Upper lobe of left lung (tissue), 4 donors: ENCODE data around the gene ELP4.

Experiments
- EP300 ChIP-seq, 4 donors: sonication (generic); formaldehyde crosslinking; IDR thresholded peaks; one replicate each; pipeline ENCODE4 v1.5.1; 2017; ENCODE audit warnings: antibody characterized with exemption in 4 of 4, control low read depth in 2 of 4
- TF ChIP-seq, protein P1 (sequence below), 6 experiments: fragments of 450-650 bp in 4 of 6; fragments of 200-600 bp in 2 of 6; sonication (generic) in 2 of 6; IDR thresholded peaks; one replicate each; pipeline ENCODE4 v1.5.1; 2016 to 2019; ENCODE audit warnings: antibody characterized with exemption in 6 of 6

DNA sequence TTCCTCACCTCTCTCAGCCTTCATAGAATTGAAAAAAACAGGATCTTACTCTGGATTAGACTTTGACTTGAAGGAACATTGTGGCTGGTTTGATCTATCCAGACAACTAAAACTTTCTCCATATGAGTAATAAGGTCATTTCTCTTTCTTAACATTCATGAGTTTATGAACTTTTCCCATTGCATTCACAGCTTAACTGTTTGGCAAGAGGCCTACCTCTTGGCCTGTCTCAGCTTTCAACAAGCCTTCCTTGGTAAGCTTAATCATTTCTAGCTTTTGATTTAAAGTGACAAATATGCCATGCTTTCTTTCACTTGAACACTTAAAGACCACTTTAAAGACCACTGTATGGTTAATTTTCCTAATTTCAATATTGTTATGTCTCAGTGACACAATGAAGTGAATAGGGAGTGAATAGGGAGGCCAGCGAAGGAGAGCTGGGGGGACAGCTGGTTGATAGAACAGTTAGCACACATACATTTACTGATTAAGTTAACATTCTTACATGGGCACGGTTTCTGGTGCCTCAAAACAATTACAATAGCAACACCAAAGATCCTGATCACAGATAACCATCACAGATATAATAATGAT, 17.1 kb upstream of the ELP4 start:
- TF ChIP-seq, protein P1, sequence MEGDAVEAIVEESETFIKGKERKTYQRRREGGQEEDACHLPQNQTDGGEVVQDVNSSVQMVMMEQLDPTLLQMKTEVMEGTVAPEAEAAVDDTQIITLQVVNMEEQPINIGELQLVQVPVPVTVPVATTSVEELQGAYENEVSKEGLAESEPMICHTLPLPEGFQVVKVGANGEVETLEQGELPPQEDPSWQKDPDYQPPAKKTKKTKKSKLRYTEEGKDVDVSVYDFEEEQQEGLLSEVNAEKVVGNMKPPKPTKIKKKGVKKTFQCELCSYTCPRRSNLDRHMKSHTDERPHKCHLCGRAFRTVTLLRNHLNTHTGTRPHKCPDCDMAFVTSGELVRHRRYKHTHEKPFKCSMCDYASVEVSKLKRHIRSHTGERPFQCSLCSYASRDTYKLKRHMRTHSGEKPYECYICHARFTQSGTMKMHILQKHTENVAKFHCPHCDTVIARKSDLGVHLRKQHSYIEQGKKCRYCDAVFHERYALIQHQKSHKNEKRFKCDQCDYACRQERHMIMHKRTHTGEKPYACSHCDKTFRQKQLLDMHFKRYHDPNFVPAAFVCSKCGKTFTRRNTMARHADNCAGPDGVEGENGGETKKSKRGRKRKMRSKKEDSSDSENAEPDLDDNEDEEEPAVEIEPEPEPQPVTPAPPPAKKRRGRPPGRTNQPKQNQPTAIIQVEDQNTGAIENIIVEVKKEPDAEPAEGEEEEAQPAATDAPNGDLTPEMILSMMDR (IDR thresholded peaks at IDR 0.05): no peak
- no peak for TF ChIP-seq EP300 (IDR thresholded peaks at IDR 0.05)
